AG04450 (cell line): Measurements from ENCODE around the gene GBX1. TPM values are rescaled to one million over a fixed set of nuclear protein-coding genes. Genes with fewer than 3 reads are reported as not detected.

Experiments used
- CTCF ChIA-PET: fragments of 300-600, 350-600 bp; formaldehyde crosslinking; extraction: SDS; loops from one replicate; lab custom pipeline; 2022; ENCODE audit warnings: antibody characterized with exemption, inconsistent platforms; lab: Charles Lee
- POLR2A ChIA-PET: fragments of 350-600 bp; formaldehyde crosslinking; extraction: SDS; loops from one replicate; lab custom pipeline; 2021; ENCODE audit warnings: antibody characterized with exemption, inconsistent platforms; lab: Yijun Ruan, JAX
- DNase-seq: peaks from one replicate; pipeline ENCODE4 v3.0.0-alpha.2; 2011; ENCODE audit warnings: low read depth, low spot score
- H3K27ac ChIP-seq: one replicate; pipeline ENCODE4 v1.5.1; 2012; ENCODE audit warnings: low read depth, low read length, control low read depth
- H3K27me3 ChIP-seq: one replicate; pipeline ENCODE4 v1.6.0; 2012; ENCODE audit warnings: low read length; ENCODE audit not compliant: control insufficient read depth, insufficient read depth
- H3K4me3 ChIP-seq: 2 replicates; pipeline ENCODE4 v1.5.1; 2011; ENCODE audit warnings: mild to moderate bottlenecking, low read depth, low read length, control low read depth
- H3K9me3 ChIP-seq: 2 replicates; pipeline ENCODE4 v1.5.1; 2012; ENCODE audit warnings: low read length; ENCODE audit not compliant: control insufficient read depth, insufficient read depth
- CTCF ChIP-seq: IDR thresholded peaks from 2 replicates; pipeline ENCODE4 v1.5.1; 2011; ENCODE audit warnings: low read depth, low read length, control low read depth, inconsistent platforms
- polyA plus RNA-seq: library from polyadenylated mRNA; depleted of rRNA; stranded (reverse); fragments of >200 nt; gene quantifications from 2 replicates; pipeline ENCODE4 v1.2.3, GENCODE V29; 2011

The GBX1 gene
- polyA plus RNA-seq, 1 experiment = not detected

GRCh38 chr7:151131224-151131591 is 36.3 kb downstream of the GBX1 start:
- H3K27ac ChIP-seq = no peak overlapping the region

GRCh38 chr7:151130741-151131157 is 36.7 kb downstream of the GBX1 start:
- H3K27ac ChIP-seq = no peak overlapping the region
- ChIA-PET POLR2A (no interaction called here), CTCF (interaction anchor here (0.8 kb wide), 1 partner anchor 39 kb away, joined by 3 read pairs; no protein-coding TSS in a partner anchor)
- H3K4me3 ChIP-seq = no peak overlapping the region
- H3K9me3 ChIP-seq = no peaks in the 10 kb centered on the region
- no peak for TF ChIP-seq CTCF
- no peak for DNase-seq
- H3K27me3 ChIP-seq = no peaks in the 10 kb centered on the region

More at GRCh38 chr7:151131224-151131591, 36.3 kb downstream of the GBX1 start:
- DNase-seq = no peak
- CTCF ChIA-PET = interaction anchor here (0.8 kb wide), 1 partner anchor 39 kb away, joined by 3 read pairs; no protein-coding TSS in a partner anchor
- POLR2A ChIA-PET = no interaction called here
- no peaks in the 10 kb centered on the region for H3K9me3 ChIP-seq
- no peak for TF ChIP-seq CTCF
- H3K4me3 ChIP-seq = no peak overlapping the region
- H3K27me3 ChIP-seq = no peaks in the 10 kb centered on the region

- Histone ChIP-seq H3K27ac (no peak overlapping the region), H3K4me3 (no peak overlapping the region), H3K9me3 (no peaks in the 10 kb centered on the region; the same call in 1 of the 2 replicates), H3K27me3 (no peaks in the 10 kb centered on the region)
- POLR2A ChIA-PET = interaction anchor here (0.7 kb wide), 1 partner anchor 13 kb away, joined by 3 read pairs; no protein-coding TSS in a partner anchor
- CTCF ChIA-PET = no interaction called here
- TF ChIP-seq CTCF = no peak
- no peak for DNase-seq
Observed at GRCh38 chr7:151129960-151130591, 37.4 kb downstream of the GBX1 start.

- ChIA-PET POLR2A (interaction anchor here (0.7 kb wide), 1 partner anchor 14 kb away, joined by 3 read pairs; no protein-coding TSS in a partner anchor), CTCF (no interaction called here)
- no peak for DNase-seq
- Histone ChIP-seq H3K27ac (no peak overlapping the region), H3K9me3 (no peaks in the 10 kb centered on the region; the same call in 1 of the 2 replicates), H3K4me3 (no peak overlapping the region), H3K27me3 (no peaks in the 10 kb centered on the region)
- TF ChIP-seq CTCF = no peak
Observed at GRCh38 chr7:151129117-151129959, 38.2 kb downstream of the GBX1 start.
